Measurements from ENCODE around the gene ASCC3.
A peak's percentile ranks its signal among the peaks of the same experiment; 100 is the strongest.

The ASCC3 gene

GRCh38 chr6:100618351-100618671, 262.8 kb downstream of the ASCC3 start:
- in situ Hi-C loops (cut with MboI; ENCODE audit: low pct_unique_long_range_greater_than_20kb, low sequenced_read_pairs), result no loop called here

GRCh38 chr6:100617633-100618350, 263.3 kb downstream of the ASCC3 start:
- in situ Hi-C loops (cut with MboI; ENCODE audit: low pct_unique_long_range_greater_than_20kb, low sequenced_read_pairs), result no loop called here
- DNase-seq, result peak; percentile 7

More at GRCh38 chr6:100618351-100618671, 262.8 kb downstream of the ASCC3 start:
- no peak for DNase-seq

- in situ Hi-C loops (cut with MboI; ENCODE audit: low pct_unique_long_range_greater_than_20kb, low sequenced_read_pairs), result no loop called here
Measured at GRCh38 chr6:100614933-100615332, 266.2 kb downstream of the ASCC3 start.

GRCh38 chr6:100614386-100614785, 266.7 kb downstream of the ASCC3 start:
- in situ Hi-C loops (cut with MboI; ENCODE audit: low pct_unique_long_range_greater_than_20kb, low sequenced_read_pairs), result no loop called here

More at GRCh38 chr6:100614933-100615332, 266.2 kb downstream of the ASCC3 start:
- no peak for DNase-seq

GRCh38 chr6:100613656-100614055, 267.5 kb downstream of the ASCC3 start:
- no peak for DNase-seq
- in situ Hi-C loops (cut with MboI; ENCODE audit: low pct_unique_long_range_greater_than_20kb, low sequenced_read_pairs), result no loop called here

More at GRCh38 chr6:100614386-100614785, 266.7 kb downstream of the ASCC3 start:
- no peak for DNase-seq

- DNase-seq, result no peak
Measured at GRCh38 chr6:100612094-100612493, 269.0 kb downstream of the ASCC3 start.

GRCh38 chr6:100599088-100599770, 281.9 kb downstream of the ASCC3 start:
- no peak for DNase-seq
- in situ Hi-C loops (cut with MboI; ENCODE audit: low pct_unique_long_range_greater_than_20kb, low sequenced_read_pairs), result no loop called here

More at GRCh38 chr6:100612094-100612493, 269.0 kb downstream of the ASCC3 start:
- in situ Hi-C loops (cut with MboI; ENCODE audit: low pct_unique_long_range_greater_than_20kb, low sequenced_read_pairs), result no loop called here

- in situ Hi-C loops (cut with MboI; ENCODE audit: low pct_unique_long_range_greater_than_20kb, low sequenced_read_pairs), result no loop called here
- no peak for DNase-seq
Measured at GRCh38 chr6:100595456-100595855, 285.7 kb downstream of the ASCC3 start.

- in situ Hi-C loops (cut with MboI; ENCODE audit: low pct_unique_long_range_greater_than_20kb, low sequenced_read_pairs), result no loop called here
- DNase-seq, result no peak
Measured at GRCh38 chr6:100593522-100593921, 287.6 kb downstream of the ASCC3 start.

- in situ Hi-C loops (cut with MboI; ENCODE audit: low pct_unique_long_range_greater_than_20kb, low sequenced_read_pairs), result no loop called here
- DNase-seq, result no peak
Measured at GRCh38 chr6:100592929-100593328, 288.2 kb downstream of the ASCC3 start.

GRCh38 chr6:100577425-100577824, 303.7 kb downstream of the ASCC3 start:
- in situ Hi-C loops (cut with MboI; ENCODE audit: low pct_unique_long_range_greater_than_20kb, low sequenced_read_pairs), result no loop called here
- DNase-seq, result no peak

- in situ Hi-C loops (cut with MboI; ENCODE audit: low pct_unique_long_range_greater_than_20kb, low sequenced_read_pairs), result no loop called here
- DNase-seq, result no peak
Measured at GRCh38 chr6:100575921-100576320, 305.2 kb downstream of the ASCC3 start.

- in situ Hi-C loops (cut with MboI; ENCODE audit: low pct_unique_long_range_greater_than_20kb, low sequenced_read_pairs), result no loop called here
- no peak for DNase-seq
Measured at GRCh38 chr6:100574836-100575235, 306.3 kb downstream of the ASCC3 start.

- no peak for DNase-seq
- in situ Hi-C loops (cut with MboI; ENCODE audit: low pct_unique_long_range_greater_than_20kb, low sequenced_read_pairs), result no loop called here
Measured at GRCh38 chr6:100573166-100573565, 308.0 kb downstream of the ASCC3 start.

- in situ Hi-C loops (cut with MboI; ENCODE audit: low pct_unique_long_range_greater_than_20kb, low sequenced_read_pairs), result no loop called here
Measured at GRCh38 chr6:100568255-100568654, 312.9 kb downstream of the ASCC3 start.

GRCh38 chr6:100566563-100566962, 314.6 kb downstream of the ASCC3 start:
- in situ Hi-C loops (cut with MboI; ENCODE audit: low pct_unique_long_range_greater_than_20kb, low sequenced_read_pairs), result no loop called here
- no peak for DNase-seq

More at GRCh38 chr6:100568255-100568654, 312.9 kb downstream of the ASCC3 start:
- no peak for DNase-seq

GRCh38 chr6:100565439-100566104, 315.6 kb downstream of the ASCC3 start:
- DNase-seq, result no peak
- in situ Hi-C loops (cut with MboI; ENCODE audit: low pct_unique_long_range_greater_than_20kb, low sequenced_read_pairs), result no loop called here

GRCh38 chr6:100559859-100560258, 321.3 kb downstream of the ASCC3 start:
- DNase-seq, result no peak

GRCh38 chr6:100554228-100554627, 326.9 kb downstream of the ASCC3 start:
- in situ Hi-C loops (cut with MboI; ENCODE audit: low pct_unique_long_range_greater_than_20kb, low sequenced_read_pairs), result no loop called here
- no peak for DNase-seq

More at GRCh38 chr6:100559859-100560258, 321.3 kb downstream of the ASCC3 start:
- in situ Hi-C loops (cut with MboI; ENCODE audit: low pct_unique_long_range_greater_than_20kb, low sequenced_read_pairs), result no loop called here

GRCh38 chr6:100553243-100553642, 327.9 kb downstream of the ASCC3 start:
- in situ Hi-C loops (cut with MboI; ENCODE audit: low pct_unique_long_range_greater_than_20kb, low sequenced_read_pairs), result no loop called here
- no peak for DNase-seq
